H9 (cell line): ENCODE data around the gene MAP2. TPM values are rescaled to one million over a fixed set of nuclear protein-coding genes. Genes with fewer than 3 reads are reported as not detected.

Experiments
- DNase-seq: peaks from one replicate; pipeline ENCODE4 v3.0.0-alpha.2; 2017
- H2AFZ ChIP-seq: one replicate; pipeline ENCODE4 v1.6.1; 2013; ENCODE audit warnings: mild to moderate bottlenecking, low read length, control low read depth, moderate library complexity
- H2AK5ac ChIP-seq: 2 replicates; pipeline ENCODE4 v1.6.1; 2013; ENCODE audit warnings: low read length, control low read depth, mixed read lengths; ENCODE audit not compliant: insufficient read length
- H2BK120ac ChIP-seq: one replicate; pipeline ENCODE4 v1.6.1; 2013; ENCODE audit warnings: low read depth, mild to moderate bottlenecking, low read length, control low read depth, inconsistent platforms; ENCODE audit not compliant: poor library complexity, severe bottlenecking
- H2BK12ac ChIP-seq: 2 replicates; pipeline ENCODE4 v1.6.1; 2013; ENCODE audit warnings: low read length, control low read depth, mixed read lengths, low read depth; ENCODE audit not compliant: insufficient read length
- H2BK15ac ChIP-seq: 2 replicates; pipeline ENCODE4 v1.6.1; 2013; ENCODE audit warnings: low read depth, low read length, control low read depth
- H2BK20ac ChIP-seq: one replicate; pipeline ENCODE4 v1.6.1; 2013; ENCODE audit warnings: low read depth, mild to moderate bottlenecking, low read length, control low read depth, inconsistent platforms; ENCODE audit not compliant: poor library complexity, severe bottlenecking
- H2BK5ac ChIP-seq: 2 replicates; pipeline ENCODE4 v1.6.1; 2013; ENCODE audit warnings: low read length, control low read depth, mixed read lengths; ENCODE audit not compliant: insufficient read length
- H3K14ac ChIP-seq: 2 replicates; pipeline ENCODE4 v1.6.1; 2013; ENCODE audit warnings: low read length, control low read depth; ENCODE audit not compliant: insufficient read depth
- H3K18ac ChIP-seq: 2 replicates; pipeline ENCODE4 v1.6.1; 2013; ENCODE audit warnings: low read depth, mild to moderate bottlenecking, mixed read lengths, low read length, control low read depth; ENCODE audit not compliant: insufficient read length
- H3K23ac ChIP-seq: 2 replicates; pipeline ENCODE4 v1.6.1; 2013; ENCODE audit warnings: low read length, control low read depth, mixed read lengths, low read depth; ENCODE audit not compliant: insufficient read length
- H3K23me2 ChIP-seq: 2 replicates; pipeline ENCODE4 v1.6.1; 2013; ENCODE audit warnings: low read depth, mild to moderate bottlenecking, mixed read lengths, low read length, control low read depth; ENCODE audit not compliant: insufficient read length, poor library complexity, severe bottlenecking
- H3K27ac ChIP-seq: 2 replicates; pipeline ENCODE4 v1.5.1; 2013; ENCODE audit warnings: low read length, control low read depth, mixed read lengths, low read depth; ENCODE audit not compliant: insufficient read length
- H3K27me3 ChIP-seq: 2 replicates; pipeline ENCODE4 v1.6.1; 2013; ENCODE audit warnings: low read length, control low read depth, inconsistent platforms; ENCODE audit not compliant: insufficient read depth
- H3K4ac ChIP-seq: 2 replicates; pipeline ENCODE4 v1.6.1; 2013; ENCODE audit warnings: low read depth, mild to moderate bottlenecking, control low read depth, inconsistent platforms, low read length, moderate library complexity
- H3K4me1 ChIP-seq: 2 replicates; pipeline ENCODE4 v1.6.1; 2013; ENCODE audit warnings: low read length, control low read depth, inconsistent platforms; ENCODE audit not compliant: insufficient read depth
- H3K4me2 ChIP-seq: 2 replicates; pipeline ENCODE4 v1.6.1; 2013; ENCODE audit warnings: low read length, control low read depth, mixed read lengths; ENCODE audit not compliant: insufficient read length, insufficient read depth
- H3K56ac ChIP-seq: 2 replicates; pipeline ENCODE4 v1.6.1; 2013; ENCODE audit warnings: low read depth, mild to moderate bottlenecking, mixed read lengths, low read length, control low read depth; ENCODE audit not compliant: insufficient read length
- H3K79me1 ChIP-seq: 2 replicates; pipeline ENCODE4 v1.6.1; 2013; ENCODE audit warnings: low read depth, mild to moderate bottlenecking, moderate library complexity, low read length, control low read depth, inconsistent platforms; ENCODE audit not compliant: insufficient read depth, poor library complexity, severe bottlenecking
- H3K79me2 ChIP-seq: 2 replicates; pipeline ENCODE4 v1.6.1; 2013; ENCODE audit warnings: low read length, control low read depth, inconsistent platforms; ENCODE audit not compliant: insufficient read depth
- H3K9ac ChIP-seq: 2 replicates; pipeline ENCODE4 v1.6.1; 2013; ENCODE audit warnings: low read length, control low read depth, mixed read lengths; ENCODE audit not compliant: insufficient read length; ENCODE audit errors: extremely low read depth
- H3K9me3 ChIP-seq: one replicate; pipeline ENCODE4 v1.6.1; 2013; ENCODE audit warnings: low read depth, low read length, inconsistent platforms; ENCODE audit not compliant: control insufficient read depth
- H3T11ph ChIP-seq: one replicate; pipeline ENCODE4 v1.6.1; 2013; ENCODE audit warnings: mild to moderate bottlenecking, low read length, control low read depth, inconsistent platforms
- H4K20me1 ChIP-seq: one replicate; pipeline ENCODE4 v1.6.1; 2013; ENCODE audit not compliant: control insufficient read depth, insufficient read length, insufficient read depth
- H4K5ac ChIP-seq: 2 replicates; pipeline ENCODE4 v1.6.1; 2013; ENCODE audit warnings: low read depth, mild to moderate bottlenecking, mixed read lengths, low read length, control low read depth; ENCODE audit not compliant: insufficient read length
- H4K8ac ChIP-seq: replicated peaks from 2 replicates; pipeline ENCODE4 v1.6.1; 2013; ENCODE audit warnings: low read length, control low read depth, mixed read lengths, low read depth; ENCODE audit not compliant: insufficient read length
- H4K91ac ChIP-seq: 2 replicates; pipeline ENCODE4 v1.6.1; 2013; ENCODE audit warnings: low read depth, mild to moderate bottlenecking, moderate library complexity, mixed read lengths, low read length, control low read depth; ENCODE audit not compliant: insufficient read length
- H3K27ac Mint-ChIP-seq, 3 experiments: 2 replicates in 2 of 3; 3 replicates in 1 of 3; pipeline ENCODE4 v1.8.0; 2020 to 2021; ENCODE audit warnings: mixed read lengths in 3 of 3, mild to moderate bottlenecking in 1 of 3, moderate library complexity in 1 of 3
- H3K27me3 Mint-ChIP-seq: 2 replicates; pipeline ENCODE4 v1.8.0; 2021; ENCODE audit warnings: low read depth, mild to moderate bottlenecking, moderate library complexity, mixed read lengths
- H3K36me3 Mint-ChIP-seq, 3 experiments: 2 replicates in 2 of 3; 3 replicates in 1 of 3; pipeline ENCODE4 v1.8.0; 2020 to 2021; ENCODE audit warnings: low read depth in 3 of 3, mixed read lengths in 3 of 3; ENCODE audit not compliant: insufficient read depth in 1 of 3
- H3K4me1 Mint-ChIP-seq, 2 experiments: 2 replicates each; pipeline ENCODE4 v1.8.0; 2020; ENCODE audit warnings: mixed read lengths in 2 of 2
- H3K4me3 Mint-ChIP-seq, 2 experiments: 2 replicates in 1 of 2; 3 replicates in 1 of 2; pipeline ENCODE4 v1.8.0; 2020 to 2021; ENCODE audit warnings: mild to moderate bottlenecking in 2 of 2, mixed read lengths in 2 of 2, moderate library complexity in 1 of 2
- H3K9me3 Mint-ChIP-seq, 2 experiments: 2 replicates in 1 of 2; 3 replicates in 1 of 2; pipeline ENCODE4 v1.8.0; 2020; ENCODE audit warnings: mild to moderate bottlenecking in 2 of 2, mixed read lengths in 2 of 2, moderate library complexity in 1 of 2
- WGBS: extraction: QIAGEN DNeasy Blood & Tissue Kit; methylation state at CpG from one replicate; pipeline ENCODE4 v1.1.7; 2013; ENCODE audit warnings: missing lambda C conversion rate, low lambda C conversion rate, mixed read lengths; ENCODE audit not compliant: insufficient read length; ENCODE audit errors: extremely low coverage; 5-methylcytosine and 5-hydroxymethylcytosine counted together
- total RNA-seq: library from RNA; stranded (reverse); gene quantifications from 2 replicates; pipeline ENCODE4 v1.2.1, GENCODE V29; 2021
- TF ChIP-seq, protein P1 (sequence below): fragments of 200-600 bp; sonication (generic); conservative IDR thresholded peaks from 3 replicates; pipeline ENCODE4 v1.8.0; 2021; ENCODE audit warnings: antibody characterized with exemption, mild to moderate bottlenecking

Gene MAP2
- total RNA-seq, 1 experiment from 2014 or later = 0.87 TPM

DNA sequence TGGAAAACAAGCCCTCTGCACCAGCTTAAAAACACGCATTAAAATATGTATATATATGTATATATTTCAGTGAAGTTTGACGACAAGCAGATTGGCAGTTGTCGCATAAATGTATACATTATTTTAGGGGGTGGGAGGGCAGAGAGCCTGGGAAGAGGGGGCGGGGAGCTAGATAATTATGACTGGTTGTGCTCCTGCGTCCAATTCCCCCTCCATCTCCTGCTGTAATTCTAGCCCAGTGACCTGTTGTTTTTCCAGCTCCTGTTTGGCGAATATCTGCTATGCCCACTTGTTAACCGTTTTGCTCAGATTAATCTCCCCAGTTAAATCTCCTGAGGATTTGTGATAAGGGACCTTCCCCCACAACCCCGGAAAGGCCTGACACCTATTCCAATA, 348.4 kb downstream of the MAP2 start:
- DNase-seq = no peak
- TF ChIP-seq, protein P1, sequence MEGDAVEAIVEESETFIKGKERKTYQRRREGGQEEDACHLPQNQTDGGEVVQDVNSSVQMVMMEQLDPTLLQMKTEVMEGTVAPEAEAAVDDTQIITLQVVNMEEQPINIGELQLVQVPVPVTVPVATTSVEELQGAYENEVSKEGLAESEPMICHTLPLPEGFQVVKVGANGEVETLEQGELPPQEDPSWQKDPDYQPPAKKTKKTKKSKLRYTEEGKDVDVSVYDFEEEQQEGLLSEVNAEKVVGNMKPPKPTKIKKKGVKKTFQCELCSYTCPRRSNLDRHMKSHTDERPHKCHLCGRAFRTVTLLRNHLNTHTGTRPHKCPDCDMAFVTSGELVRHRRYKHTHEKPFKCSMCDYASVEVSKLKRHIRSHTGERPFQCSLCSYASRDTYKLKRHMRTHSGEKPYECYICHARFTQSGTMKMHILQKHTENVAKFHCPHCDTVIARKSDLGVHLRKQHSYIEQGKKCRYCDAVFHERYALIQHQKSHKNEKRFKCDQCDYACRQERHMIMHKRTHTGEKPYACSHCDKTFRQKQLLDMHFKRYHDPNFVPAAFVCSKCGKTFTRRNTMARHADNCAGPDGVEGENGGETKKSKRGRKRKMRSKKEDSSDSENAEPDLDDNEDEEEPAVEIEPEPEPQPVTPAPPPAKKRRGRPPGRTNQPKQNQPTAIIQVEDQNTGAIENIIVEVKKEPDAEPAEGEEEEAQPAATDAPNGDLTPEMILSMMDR = no peak
- Mint-ChIP-seq H3K4me1 (peaks cover 6 to 12% of the 10 kb centered on the region in 2 experiments), H3K27ac (no peak overlapping the region), H3K36me3 (no peaks in the 10 kb centered on the region), H3K9me3 (no peaks in the 10 kb centered on the region; a peak in 2 of 5 replicates), H3K4me3 (peak overlapping the region; percentile 66 to 82), H3K27me3 (peaks cover 71% of the 10 kb centered on the region)
- Histone ChIP-seq H3K27me3 (peaks cover 11% of the 10 kb centered on the region; the same call in 1 of the 2 replicates), H4K5ac (no peak overlapping the region), H3K4me1 (no peaks in the 10 kb centered on the region), H3K27ac (no peak overlapping the region), H3K14ac (no peak overlapping the region), H2AFZ (no peak overlapping the region), H3K56ac (no peak overlapping the region), H3K23me2 (peaks cover 3% of the 10 kb centered on the region), H3K18ac (no peak overlapping the region), H2BK12ac (no peak overlapping the region), H2BK5ac (no peak overlapping the region), H3K23ac (no peak overlapping the region), H3K79me2 (no peaks in the 10 kb centered on the region), H2BK20ac (no peak overlapping the region), H4K8ac (no peak overlapping the region), H2BK15ac (no peak overlapping the region), H3T11ph (no peak overlapping the region), H4K20me1 (no peaks in the 10 kb centered on the region), H2BK120ac (no peak overlapping the region), H2AK5ac (no peak overlapping the region), H3K9me3 (no peaks in the 10 kb centered on the region), H3K4me2 (peak overlapping the region; percentile 35), H3K9ac (no peak overlapping the region), H4K91ac (no peak overlapping the region), H3K79me1 (no peaks in the 10 kb centered on the region), H3K4ac (no peak overlapping the region)
- WGBS = no CpG with 5 or more reads among the region's 8 CpGs
